SK-N-SH treated with all-trans-retinoic acid at 6 μM for 48 hours (cell line): ENCODE measurements around the gene NFATC3.
A peak's percentile ranks its signal among the peaks of the same experiment; 100 is the strongest.

Experiments
- ATAC-seq: fragments of 200-7000 bp; cut with Tn5 transposase; 3 replicates; pipeline ENCODE4 v1.9.1; 2020; ENCODE audit warnings: mild to moderate bottlenecking, moderate library complexity
- ARNTL ChIP-seq: fragments of 450-650 bp; formaldehyde crosslinking; IDR thresholded peaks from 2 replicates; pipeline ENCODE4 v1.5.0; 2020; ENCODE audit warnings: low read depth, mild to moderate bottlenecking, moderate library complexity, borderline replicate concordance
- BACH2 ChIP-seq: fragments of 250-450 bp; sonication (Bioruptor Pico); IDR thresholded peaks from 2 replicates; pipeline ENCODE4 v1.9.0; 2021; ENCODE audit warnings: mild to moderate bottlenecking, borderline replicate concordance
- CREB5 ChIP-seq: fragments of 250-450 bp; sonication (Bioruptor Pico); IDR thresholded peaks from 2 replicates; pipeline ENCODE4 v1.5.1; 2020; ENCODE audit warnings: low read depth, mild to moderate bottlenecking, moderate library complexity
- CSDC2 ChIP-seq: fragments of 250-450 bp; sonication (Bioruptor Pico); IDR thresholded peaks from 2 replicates; pipeline ENCODE4 v1.5.0; 2020; ENCODE audit warnings: mild to moderate bottlenecking, moderate library complexity
- CSRNP3 ChIP-seq: fragments of 250-450 bp; sonication (Bioruptor Pico); IDR thresholded peaks from 2 replicates; pipeline ENCODE4 v1.5.1; 2021; ENCODE audit warnings: mild to moderate bottlenecking, moderate library complexity
- ESRRG ChIP-seq: fragments of 250-450 bp; sonication (Bioruptor Pico); IDR thresholded peaks from 2 replicates; pipeline ENCODE4 v1.6.1; 2021; ENCODE audit warnings: mild to moderate bottlenecking
- GLIS3 ChIP-seq: fragments of 250-450 bp; sonication (Bioruptor Pico); IDR thresholded peaks from 2 replicates; pipeline ENCODE4 v1.5.0; 2020; ENCODE audit warnings: mild to moderate bottlenecking, moderate library complexity
- ISL1 ChIP-seq: fragments of 250-450 bp; sonication (Bioruptor Pico); IDR thresholded peaks from 2 replicates; pipeline ENCODE4 v2.1.2; 2022; ENCODE audit warnings: mild to moderate bottlenecking, moderate library complexity
- OSR1 ChIP-seq: fragments of 250-450 bp; sonication (Bioruptor Pico); IDR thresholded peaks from 2 replicates; pipeline ENCODE4 v1.8.0; 2022; ENCODE audit warnings: moderate library complexity, mild to moderate bottlenecking, inconsistent platforms
- PATZ1 ChIP-seq: fragments of 250-450 bp; sonication (Bioruptor Pico); IDR thresholded peaks from 2 replicates; pipeline ENCODE4 v1.8.0; 2020; ENCODE audit warnings: mild to moderate bottlenecking, moderate library complexity, borderline replicate concordance
- POU6F1 ChIP-seq: fragments of 250-450 bp; sonication (Bioruptor Pico); IDR thresholded peaks from 2 replicates; pipeline ENCODE4 v1.8.0; 2021; ENCODE audit warnings: low read depth, mild to moderate bottlenecking, moderate library complexity, borderline replicate concordance
- PPARA ChIP-seq: fragments of 250-450 bp; sonication (Bioruptor Pico); IDR thresholded peaks from 2 replicates; pipeline ENCODE4 v1.5.0; 2020; ENCODE audit warnings: mild to moderate bottlenecking, borderline replicate concordance
- RARB ChIP-seq: fragments of 250-450 bp; sonication (Bioruptor Pico); IDR thresholded peaks from 2 replicates; pipeline ENCODE4 v1.8.0; 2021; ENCODE audit warnings: mild to moderate bottlenecking, moderate library complexity
- SNAI2 ChIP-seq: fragments of 250-450 bp; sonication (Bioruptor Pico); IDR thresholded peaks from 2 replicates; pipeline ENCODE4 v1.5.0; 2020; ENCODE audit warnings: mild to moderate bottlenecking, moderate library complexity
- TOX ChIP-seq: fragments of 250-450 bp; sonication (Bioruptor Pico); IDR thresholded peaks from 2 replicates; pipeline ENCODE4 v1.8.0; 2021; ENCODE audit warnings: mild to moderate bottlenecking, moderate library complexity, borderline replicate concordance
- TSHZ2 ChIP-seq: fragments of 250-450 bp; sonication (Bioruptor Pico); IDR thresholded peaks from 2 replicates; pipeline ENCODE4 v1.5.0; 2020; ENCODE audit warnings: mild to moderate bottlenecking, moderate library complexity
- ZC3H10 ChIP-seq: fragments of 250-450 bp; sonication (Bioruptor Pico); IDR thresholded peaks from 2 replicates; pipeline ENCODE4 v1.5.1; 2021; ENCODE audit warnings: mild to moderate bottlenecking, moderate library complexity
- ZFP3 ChIP-seq: fragments of 250-450 bp; sonication (Bioruptor Pico); IDR thresholded peaks from 2 replicates; pipeline ENCODE4 v1.5.0; 2020; ENCODE audit warnings: mild to moderate bottlenecking, moderate library complexity
- ZFP30 ChIP-seq: fragments of 450-650 bp; formaldehyde crosslinking; IDR thresholded peaks from 2 replicates; pipeline ENCODE4 v1.5.0; 2022; ENCODE audit warnings: mild to moderate bottlenecking, moderate library complexity
- ZNF565 ChIP-seq: fragments of 450-650 bp; formaldehyde crosslinking; conservative IDR thresholded peaks from 2 replicates; pipeline ENCODE4 v1.5.0; 2020; ENCODE audit warnings: low read depth, mild to moderate bottlenecking, moderate library complexity
- ZNF8 ChIP-seq: fragments of 450-650 bp; formaldehyde crosslinking; IDR thresholded peaks from 2 replicates; pipeline ENCODE4 v1.5.0; 2020; ENCODE audit warnings: mild to moderate bottlenecking, moderate library complexity

The NFATC3 gene

GRCh38 chr16:68217506-68217905 is 132.3 kb downstream of the NFATC3 start:
- ATAC-seq, result no peak

GRCh38 chr16:68219725-68220351 is 134.7 kb downstream of the NFATC3 start:
- ATAC-seq, result no peak
- no peak for TF ChIP-seq TSHZ2 (CRISPR knock-in tag)
- TF ChIP-seq POU6F1, result no peak
- no peak for TF ChIP-seq ZNF565

More at GRCh38 chr16:68217506-68217905, 132.3 kb downstream of the NFATC3 start:
- TF ChIP-seq OSR1 (CRISPR knock-in tag) (no peak), PATZ1 (CRISPR knock-in tag) (no peak), ZNF565 (no peak), TOX (CRISPR knock-in tag) (no peak), ARNTL (CRISPR knock-in tag) (no peak)

GRCh38 chr16:68223072-68223471 is 137.9 kb downstream of the NFATC3 start:
- TF ChIP-seq PPARA (CRISPR knock-in tag), result no peak
- no peak for TF ChIP-seq CSRNP3 (CRISPR knock-in tag)
- TF ChIP-seq CSDC2 (CRISPR knock-in tag), result no peak
- TF ChIP-seq ZFP3, result no peak
- no peak for TF ChIP-seq ZNF565
- TF ChIP-seq POU6F1, result no peak
- no peak for TF ChIP-seq ISL1
- no peak for TF ChIP-seq RARB (CRISPR knock-in tag)
- no peak for TF ChIP-seq ESRRG (CRISPR knock-in tag)
- TF ChIP-seq GLIS3, result no peak
- no peak for TF ChIP-seq ZNF8 (CRISPR knock-in tag)
- no peak for TF ChIP-seq ZFP30
- no peak for TF ChIP-seq ZC3H10 (CRISPR knock-in tag)
- TF ChIP-seq BACH2 (CRISPR knock-in tag), result no peak
- TF ChIP-seq SNAI2, result no peak
- ATAC-seq, result peak; percentile 50; the same call in 2 of the 3 replicates

GRCh38 chr16:68226116-68226515 is 140.9 kb downstream of the NFATC3 start:
- no peak for ATAC-seq
- TF ChIP-seq CSRNP3 (CRISPR knock-in tag), result no peak
- no peak for TF ChIP-seq ZFP3
- no peak for TF ChIP-seq CSDC2 (CRISPR knock-in tag)
- no peak for TF ChIP-seq BACH2 (CRISPR knock-in tag)
- TF ChIP-seq CREB5 (CRISPR knock-in tag), result no peak
- TF ChIP-seq ISL1, result no peak
- no peak for TF ChIP-seq ZNF565
- TF ChIP-seq POU6F1, result no peak
